ENCODE data around the gene POC1A. TPM values are rescaled to one million over a fixed set of nuclear protein-coding genes. Genes with fewer than 3 reads are reported as not detected.

The POC1A gene
- total and polyA plus RNA-seq, 9 of the 15 experiments (the other 6 are each of a cell fraction or from before 2014, with no cell fraction given) = 7.2 to 17.5 (median 12.1) TPM

- TF ChIP-seq ZNF384 (IDR thresholded peaks at IDR 0.05; ENCODE audit: low read depth, low read length) = no peak
- no peak for TF ChIP-seq ZNF436 (CRISPR knock-in tag; IDR thresholded peaks at IDR 0.05)
- TF ChIP-seq KLF6 (CRISPR knock-in tag; IDR thresholded peaks at IDR 0.05; ENCODE audit: borderline replicate concordance) = no peak
- TF ChIP-seq ZNF561 (CRISPR knock-in tag; conservative IDR thresholded peaks at IDR 0.05) = no peak
- no peak for TF ChIP-seq SMAD3 (CRISPR knock-in tag; conservative IDR thresholded peaks at IDR 0.05)
- TF ChIP-seq ZNF584 (CRISPR knock-in tag; IDR thresholded peaks at IDR 0.05; ENCODE audit: low read depth) = no peak
- no peak for TF ChIP-seq FOXP1 (CRISPR knock-in tag; IDR thresholded peaks at IDR 0.05)
- no peak for TF ChIP-seq TGIF2 (CRISPR knock-in tag; IDR thresholded peaks at IDR 0.05)
- TF ChIP-seq HNRNPLL (IDR thresholded peaks at IDR 0.05; ENCODE audit: low read depth, low read length, poor library complexity, severe bottlenecking) = peak; percentile 97
- TF ChIP-seq ZNF639 (CRISPR knock-in tag; conservative IDR thresholded peaks at IDR 0.05 in 1 of 2, IDR thresholded peaks at IDR 0.05 in 1 of 2) = no peak
- TF ChIP-seq ZSCAN32 (CRISPR knock-in tag; IDR thresholded peaks at IDR 0.05) = no peak
- TF ChIP-seq REST (IDR thresholded peaks at IDR 0.05; ENCODE audit: borderline replicate concordance) = peak; percentile 71
- no peak for TF ChIP-seq REST (CRISPR knock-in tag; IDR thresholded peaks at IDR 0.05; ENCODE audit: low read depth)
- TF ChIP-seq KLF1 (tag; IDR thresholded peaks at IDR 0.05) = no peak
- no peak for TF ChIP-seq SUPT5H (IDR thresholded peaks at IDR 0.05)
- no peak for TF ChIP-seq UBTF (IDR thresholded peaks at IDR 0.05; ENCODE audit: borderline replicate concordance in 1 of 2, low read depth in 2 of 2, low read length in 2 of 2)
These were observed 97.0 kb downstream of the POC1A start (continued) for GRCh38 chr3:52056968-52057811.

Measured in K562 (cell line).